BLaER1 (cell line): Measurements from ENCODE around the gene ENOSF1.

ENCODE experiments used
- H3K27ac ChIP-seq: shearing (Covaris generic); formaldehyde crosslinking; 2 replicates; pipeline ENCODE4 v1.8.1; 2022
- H3K27me3 ChIP-seq: shearing (Covaris generic); formaldehyde crosslinking; 2 replicates; pipeline ENCODE4 v1.8.1; 2022
- H3K36me3 ChIP-seq: shearing (Covaris generic); formaldehyde crosslinking; 2 replicates; pipeline ENCODE4 v1.8.1; 2022
- H3K4me1 ChIP-seq: shearing (Covaris generic); formaldehyde crosslinking; 2 replicates; pipeline ENCODE4 v1.8.1; 2022
- H3K4me2 ChIP-seq: shearing (Covaris generic); formaldehyde crosslinking; 2 replicates; pipeline ENCODE4 v1.8.1; 2022
- H3K4me3 ChIP-seq: shearing (Covaris generic); formaldehyde crosslinking; 2 replicates; pipeline ENCODE4 v1.8.1; 2022
- H3K9ac ChIP-seq: shearing (Covaris generic); formaldehyde crosslinking; 2 replicates; pipeline ENCODE4 v1.8.1; 2022
- H3K9me3 ChIP-seq: shearing (Covaris generic); formaldehyde crosslinking; 2 replicates; pipeline ENCODE4 v1.8.1; 2022
- H4K20me1 ChIP-seq: shearing (Covaris generic); formaldehyde crosslinking; 2 replicates; pipeline ENCODE4 v1.8.1; 2022
- Cebpa-rat ChIP-seq: shearing (Covaris generic); IDR thresholded peaks from 2 replicates; pipeline ENCODE4 v1.8.1; 2022

The ENOSF1 gene

DNA sequence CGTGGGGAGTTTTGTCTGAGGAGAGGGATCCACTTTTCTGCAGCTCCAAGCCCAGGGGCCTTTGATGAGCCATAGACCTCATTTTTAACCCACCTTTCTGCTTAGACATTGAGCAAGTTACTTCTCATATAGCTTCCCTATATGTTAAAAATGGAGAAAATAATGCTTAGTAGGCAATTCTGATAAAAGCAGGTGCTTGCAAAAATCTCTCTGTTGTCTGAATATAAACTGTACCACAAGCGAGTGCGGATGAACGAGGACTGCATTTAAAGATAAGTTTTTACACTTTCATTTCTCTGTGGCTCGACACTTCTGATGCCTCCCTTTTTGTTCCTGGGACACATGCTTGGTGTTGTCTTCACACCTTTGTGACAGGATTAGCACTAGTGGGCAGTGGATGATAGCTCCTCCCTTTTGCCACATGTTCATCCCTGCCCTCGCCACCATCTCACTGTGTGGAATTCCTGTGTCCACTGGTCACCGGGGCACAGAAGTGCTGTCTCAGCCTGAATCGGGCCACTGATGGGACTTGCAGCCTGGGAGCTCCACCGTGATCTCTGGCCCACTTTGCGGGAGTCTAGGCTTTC is 53.4 kb downstream of the ENOSF1 start:
- Histone ChIP-seq H3K27ac (peak overlapping the region; percentile 96), H3K36me3 (peaks cover 35% of the 10 kb centered on the region), H3K27me3 (no peaks in the 10 kb centered on the region), H4K20me1 (no peaks in the 10 kb centered on the region), H3K4me1 (peaks cover 22% of the 10 kb centered on the region), H3K9me3 (peaks cover 27% of the 10 kb centered on the region), H3K4me2 (peak overlapping the region; percentile 76), H3K9ac (peak overlapping the region; percentile 97), H3K4me3 (peak overlapping the region; percentile 96)
- TF ChIP-seq Cebpa-rat: no peak

GRCh38 chr18:658001-658946 is 54.2 kb downstream of the ENOSF1 start:
- H3K4me1 ChIP-seq: peaks cover 22% of the 10 kb centered on the region
- H3K4me3 ChIP-seq: peak overlapping the region; percentile 96
- no peaks in the 10 kb centered on the region for H4K20me1 ChIP-seq
- H3K36me3 ChIP-seq: peaks cover 35% of the 10 kb centered on the region
- peak overlapping the region; percentile 97 for H3K9ac ChIP-seq
- H3K27me3 ChIP-seq: no peaks in the 10 kb centered on the region
- peak overlapping the region; percentile 96 for H3K27ac ChIP-seq
- TF ChIP-seq Cebpa-rat: no peak
- peak overlapping the region; percentile 76 for H3K4me2 ChIP-seq
- H3K9me3 ChIP-seq: peaks cover 27% of the 10 kb centered on the region

DNA sequence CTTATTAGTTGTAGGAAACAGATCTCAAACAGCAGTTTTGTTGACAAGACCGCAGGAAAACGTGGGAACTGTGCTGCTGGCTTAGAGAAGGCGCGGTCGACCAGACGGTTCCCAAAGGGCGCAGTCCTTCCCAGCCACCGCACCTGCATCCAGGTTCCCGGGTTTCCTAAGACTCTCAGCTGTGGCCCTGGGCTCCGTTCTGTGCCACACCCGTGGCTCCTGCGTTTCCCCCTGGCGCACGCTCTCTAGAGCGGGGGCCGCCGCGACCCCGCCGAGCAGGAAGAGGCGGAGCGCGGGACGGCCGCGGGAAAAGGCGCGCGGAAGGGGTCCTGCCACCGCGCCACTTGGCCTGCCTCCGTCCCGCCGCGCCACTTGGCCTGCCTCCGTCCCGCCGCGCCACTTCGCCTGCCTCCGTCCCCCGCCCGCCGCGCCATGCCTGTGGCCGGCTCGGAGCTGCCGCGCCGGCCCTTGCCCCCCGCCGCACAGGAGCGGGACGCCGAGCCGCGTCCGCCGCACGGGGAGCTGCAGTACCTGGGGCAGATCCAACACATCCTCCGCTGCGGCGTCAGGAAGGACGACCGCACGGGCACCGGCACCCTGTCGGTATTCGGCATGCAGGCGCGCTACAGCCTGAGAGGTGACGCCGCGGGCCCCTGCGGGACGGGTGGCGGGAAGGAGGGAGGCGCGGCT is 55.0 kb downstream of the ENOSF1 start, which contains the start of gene TYMS:
Gene TYMS, plus strand, starts transcription at position 343 of the 690 bp plus-strand sequence. Its CDS starts 90 bp downstream, at position 433.
- H3K9me3 ChIP-seq: peaks cover 27% of the 10 kb centered on the region
- no peaks in the 10 kb centered on the region for H4K20me1 ChIP-seq
- H3K27ac ChIP-seq: peak within 1 kb of the TSS; percentile 96
- H3K27me3 ChIP-seq: no peaks in the 10 kb centered on the region
- peak within 1 kb of the TSS; percentile 96 for H3K4me3 ChIP-seq
- peaks cover 22% of the 10 kb centered on the region for H3K4me1 ChIP-seq
- TF ChIP-seq Cebpa-rat: no peak
- peak within 1 kb of the TSS; percentile 97 for H3K9ac ChIP-seq
- H3K4me2 ChIP-seq: peak within 1 kb of the TSS; percentile 76
- peaks cover 35% of the 10 kb centered on the region for H3K36me3 ChIP-seq

DNA sequence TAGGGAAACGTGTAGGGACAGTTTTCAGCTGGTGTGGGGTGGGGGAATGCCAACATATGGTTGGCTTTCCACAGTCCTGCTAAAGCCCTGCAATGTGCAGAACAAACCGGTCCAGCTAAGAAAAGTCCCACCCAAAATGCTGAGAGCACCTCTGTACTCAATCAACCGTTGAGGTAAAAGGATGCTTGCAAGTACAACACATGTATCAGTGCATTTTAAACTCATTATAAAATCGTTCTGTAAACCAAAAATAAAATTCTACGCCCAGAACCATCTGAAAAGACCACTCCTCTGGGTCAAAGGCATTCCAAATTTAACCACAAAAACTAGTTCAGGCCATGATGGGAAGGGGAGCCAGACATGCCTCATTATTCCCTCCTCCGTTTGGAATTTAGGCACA is 57.0 kb downstream of the ENOSF1 start:
- Histone ChIP-seq H3K27me3 (no peaks in the 10 kb centered on the region), H3K4me3 (no peak overlapping the region), H3K9me3 (peaks cover 7% of the 10 kb centered on the region), H3K27ac (no peak overlapping the region), H4K20me1 (no peaks in the 10 kb centered on the region), H3K4me1 (peaks cover 30% of the 10 kb centered on the region), H3K4me2 (0 out of 2 replicates have a peak overlapping the region, but pooled peaks have one; percentile 76), H3K36me3 (peaks cover 15% of the 10 kb centered on the region), H3K9ac (no peak overlapping the region)
- no peak for TF ChIP-seq Cebpa-rat

GRCh38 chr18:654601-655000 is 57.8 kb downstream of the ENOSF1 start:
- H3K27ac ChIP-seq: no peak overlapping the region
- H3K4me3 ChIP-seq: no peak overlapping the region
- no peak overlapping the region for H3K4me2 ChIP-seq
- H3K27me3 ChIP-seq: no peaks in the 10 kb centered on the region
- no peak overlapping the region for H3K9ac ChIP-seq
- H3K36me3 ChIP-seq: peaks cover 6% of the 10 kb centered on the region
- H3K9me3 ChIP-seq: no peaks in the 10 kb centered on the region
- H3K4me1 ChIP-seq: peaks cover 38% of the 10 kb centered on the region
- H4K20me1 ChIP-seq: no peaks in the 10 kb centered on the region
- no peak for TF ChIP-seq Cebpa-rat

- H3K4me2 ChIP-seq: no peak overlapping the region
- no peak overlapping the region for H3K4me3 ChIP-seq
- peaks cover 28% of the 10 kb centered on the region for H3K4me1 ChIP-seq
- TF ChIP-seq Cebpa-rat: no peak
- no peaks in the 10 kb centered on the region for H3K9me3 ChIP-seq
- H3K9ac ChIP-seq: no peak overlapping the region
- no peaks in the 10 kb centered on the region for H4K20me1 ChIP-seq
- H3K36me3 ChIP-seq: no peaks in the 10 kb centered on the region
- no peak overlapping the region for H3K27ac ChIP-seq
- H3K27me3 ChIP-seq: no peaks in the 10 kb centered on the region
These were observed 58.9 kb downstream of the ENOSF1 start for GRCh38 chr18:653512-653911.

- H3K36me3 ChIP-seq: no peaks in the 10 kb centered on the region
- H3K27me3 ChIP-seq: no peaks in the 10 kb centered on the region
- H3K4me1 ChIP-seq: peaks cover 34% of the 10 kb centered on the region
- H3K4me2 ChIP-seq: no peak overlapping the region
- H3K27ac ChIP-seq: no peak overlapping the region
- no peak for TF ChIP-seq Cebpa-rat
- H3K4me3 ChIP-seq: no peak overlapping the region
- no peaks in the 10 kb centered on the region for H4K20me1 ChIP-seq
- no peaks in the 10 kb centered on the region; the same call in 1 of the 2 replicates for H3K9me3 ChIP-seq
- no peak overlapping the region for H3K9ac ChIP-seq
These were observed 60.3 kb downstream of the ENOSF1 start for GRCh38 chr18:652131-652530.

DNA sequence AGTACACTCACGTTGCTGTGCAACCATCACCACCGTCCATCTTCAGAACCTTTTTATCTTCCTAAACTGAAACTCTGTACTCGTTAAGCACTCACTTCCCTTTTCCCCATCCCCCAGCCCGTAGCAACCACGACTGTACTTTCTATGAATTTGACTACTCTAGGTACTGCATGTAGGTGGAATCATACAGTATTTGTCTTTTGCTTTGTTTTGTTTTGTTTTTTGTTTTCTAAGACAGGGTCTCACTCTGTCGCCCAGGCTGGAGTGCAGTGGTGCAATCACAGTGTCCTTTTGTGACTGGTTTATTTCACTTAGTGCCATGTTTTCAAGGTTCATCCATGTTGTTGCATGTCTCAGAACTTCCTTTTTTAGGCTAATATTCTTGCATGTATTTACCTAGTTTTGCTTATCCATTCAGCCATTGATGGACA is 62.0 kb downstream of the ENOSF1 start:
- Histone ChIP-seq H4K20me1 (no peaks in the 10 kb centered on the region), H3K27ac (no peak overlapping the region), H3K27me3 (no peaks in the 10 kb centered on the region), H3K9ac (no peak overlapping the region), H3K36me3 (no peaks in the 10 kb centered on the region), H3K4me3 (no peak overlapping the region), H3K9me3 (no peaks in the 10 kb centered on the region; the same call in 1 of the 2 replicates), H3K4me2 (peak overlapping the region; percentile 45), H3K4me1 (peaks cover 25% of the 10 kb centered on the region)
- TF ChIP-seq Cebpa-rat: no peak

DNA sequence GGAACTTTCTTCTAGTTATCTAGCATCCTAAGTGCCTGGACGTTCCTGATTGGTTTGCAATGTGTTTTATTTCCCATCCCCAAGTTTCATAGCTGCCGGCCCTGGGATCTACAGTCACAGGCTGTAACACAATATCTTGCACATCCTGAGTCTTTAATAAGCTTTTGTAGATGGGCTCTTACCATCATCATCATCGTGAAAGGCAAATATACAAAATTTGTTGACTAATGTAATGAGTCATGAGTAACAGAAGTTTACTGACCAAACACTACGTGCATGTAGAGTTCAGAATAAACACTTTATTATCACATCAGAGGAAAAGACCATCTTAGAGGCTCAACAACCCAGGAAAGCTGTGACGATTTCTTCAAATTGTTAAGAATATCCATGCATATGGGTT is 63.1 kb downstream of the ENOSF1 start:
- H3K9me3 ChIP-seq: no peaks in the 10 kb centered on the region; the same call in 1 of the 2 replicates
- H3K36me3 ChIP-seq: no peaks in the 10 kb centered on the region
- peaks cover 35% of the 10 kb centered on the region for H3K4me1 ChIP-seq
- no peaks in the 10 kb centered on the region for H3K27me3 ChIP-seq
- TF ChIP-seq Cebpa-rat: no peak
- no peak overlapping the region for H3K4me3 ChIP-seq
- no peak overlapping the region for H3K9ac ChIP-seq
- H3K27ac ChIP-seq: no peak overlapping the region
- H3K4me2 ChIP-seq: peak overlapping the region; percentile 45; the same call in 1 of the 2 replicates
- no peaks in the 10 kb centered on the region for H4K20me1 ChIP-seq
